Upper lobe of left lung (tissue), 4 donors: ENCODE measurements around the gene SNTG2.

Source experiments
- CTCF ChIP-seq, 6 experiments: fragments of 450-650 bp in 4 of 6; fragments of 200-600 bp in 2 of 6; sonication (generic) in 2 of 6; IDR thresholded peaks; one replicate each; pipeline ENCODE4 v1.5.1; 2016 to 2019; ENCODE audit warnings: antibody characterized with exemption in 6 of 6
- POLR2AphosphoS5 ChIP-seq, 2 donors: sonication (generic); formaldehyde crosslinking; IDR thresholded peaks; one replicate each; pipeline ENCODE4 v1.5.1; 2017; ENCODE audit warnings: antibody characterized with exemption in 2 of 2

GRCh38 chr2:1068822-1069221 lies 118.2 kb downstream of the SNTG2 start:
- TF ChIP-seq CTCF (IDR thresholded peaks at IDR 0.05) (no peak), POLR2AphosphoS5 (IDR thresholded peaks at IDR 0.05) (no peak)
